GM12878 (cell line): Measurements from ENCODE around the gene ZNF112. TPM values are rescaled to one million over a fixed set of nuclear protein-coding genes. Genes with fewer than 3 reads are reported as not detected.

Source experiments
- ATAC-seq: fragments of 200-7000 bp; cut with Tn5 transposase; 3 replicates; pipeline ENCODE4 v1.9.1; 2020; ENCODE audit warnings: mild to moderate bottlenecking, moderate library complexity
- BruUV-seq: library from RNA; stranded (reverse); fragments of 400-500 nt; replicated peaks from 2 replicates; lab custom pipeline; 2021; lab: Mats Ljungman, UMichigan
- CTCF ChIA-PET: fragments of 300-600 bp; sonication (Branson Sonifier 250); formaldehyde crosslinking; extraction: SDS; loops from one replicate; lab custom pipeline; 2021; ENCODE audit warnings: inconsistent platforms; lab: Yijun Ruan, JAX
- POLR2A ChIA-PET: fragments of 350-600 bp; formaldehyde crosslinking; extraction: SDS; loops from one replicate; lab custom pipeline; 2021; ENCODE audit warnings: inconsistent platforms; lab: Charles Lee
- RAD21 ChIA-PET: fragments of 300-600 bp; sonication (Branson Sonifier 250); formaldehyde crosslinking; loops from one replicate; lab custom pipeline; 2023; ENCODE audit warnings: antibody characterized with exemption; ENCODE audit not compliant: unreplicated experiment; lab: Charles Lee
- SMC1A ChIA-PET: fragments of 300-600 bp; sonication (Branson Sonifier 250); formaldehyde crosslinking; loops from one replicate; lab custom pipeline; 2023; ENCODE audit not compliant: unreplicated experiment, uncharacterized antibody; lab: Charles Lee
- DNase-seq: peaks from one replicate; pipeline ENCODE4 v3.0.0-alpha.2; 2011; ENCODE audit warnings: low read depth, low spot score
- FAIRE-seq: peaks from 3 replicates; lab custom pipeline; 2011; peaks lifted over from hg19 to GRCh38; lab: Jason Lieb, UNC
- H2AFZ ChIP-seq: 2 replicates; pipeline ENCODE4 v1.6.0; 2011; ENCODE audit warnings: low read depth, low read length, control low read depth; ENCODE audit not compliant: control insufficient read depth
- H3K27ac ChIP-seq: 2 replicates; pipeline ENCODE4 v1.5.1; 2011; ENCODE audit warnings: control low read depth; ENCODE audit not compliant: control insufficient read depth, insufficient read depth
- H3K27me3 ChIP-seq, 2 experiments: replicated peaks in 1 of 2; 2 replicates each; pipeline versions ENCODE4 v1.6.0 to v1.6.1; 2011; ENCODE audit warnings: low read length in 1 of 2; ENCODE audit not compliant: control insufficient read depth in 2 of 2, insufficient read depth in 2 of 2
- H3K36me3 ChIP-seq, 2 experiments: 2 replicates each; pipeline ENCODE4 v1.5.1; 2011; ENCODE audit warnings: low read length in 1 of 2; ENCODE audit not compliant: control insufficient read depth in 2 of 2, insufficient read depth in 2 of 2
- H3K4me1 ChIP-seq: 2 replicates; pipeline ENCODE4 v1.6.1; 2011; ENCODE audit warnings: mild to moderate bottlenecking, low read length, moderate library complexity, mixed read lengths; ENCODE audit not compliant: control insufficient read depth, insufficient read depth
- H3K4me2 ChIP-seq: 2 replicates; pipeline ENCODE4 v1.6.0; 2011; ENCODE audit warnings: control low read depth; ENCODE audit not compliant: control insufficient read depth, insufficient read depth
- H3K4me3 ChIP-seq: fragments of 200-600 bp; sonication (generic); 2 replicates; pipeline ENCODE4 v1.5.1; 2016
- H3K79me2 ChIP-seq: 2 replicates; pipeline ENCODE4 v1.6.0; 2011; ENCODE audit warnings: low read length; ENCODE audit not compliant: control insufficient read depth, insufficient read depth
- H3K9ac ChIP-seq: 2 replicates; pipeline ENCODE4 v1.8.0; 2011; ENCODE audit warnings: low read length, control low read depth, mixed read lengths; ENCODE audit not compliant: control insufficient read depth, insufficient read depth
- H3K9me3 ChIP-seq: replicated peaks from 3 replicates; pipeline ENCODE4 v1.5.1; 2011; ENCODE audit warnings: mild to moderate bottlenecking, low read length; ENCODE audit not compliant: control insufficient read depth, insufficient read depth
- H4K20me1 ChIP-seq: 2 replicates; pipeline ENCODE4 v1.6.0; 2011; ENCODE audit not compliant: control insufficient read depth, insufficient read depth
- ATF7 ChIP-seq: fragments of 450-650 bp; IDR thresholded peaks from 2 replicates; pipeline ENCODE4 v1.6.1; 2016; ENCODE audit warnings: low read depth, mild to moderate bottlenecking
- CBX5 ChIP-seq: sonication (generic); IDR thresholded peaks from 2 replicates; pipeline ENCODE4 v1.6.1; 2016; ENCODE audit warnings: low read depth, moderate library complexity, mild to moderate bottlenecking, inconsistent platforms
- CHD4 ChIP-seq: fragments of 200-600 bp; sonication (generic); IDR thresholded peaks from 2 replicates; pipeline ENCODE4 v1.6.1; 2016; ENCODE audit warnings: mild to moderate bottlenecking
- E2F8 ChIP-seq: fragments of 450-650 bp; IDR thresholded peaks from 2 replicates; pipeline ENCODE4 v1.6.1; 2018; ENCODE audit warnings: mild to moderate bottlenecking, low read depth, moderate library complexity; ENCODE audit not compliant: partially characterized antibody
- HDGF ChIP-seq: fragments of 450-650 bp; IDR thresholded peaks from 2 replicates; pipeline ENCODE4 v1.6.1; 2016; ENCODE audit warnings: antibody characterized with exemption
- MEF2B ChIP-seq: fragments of 450-650 bp; IDR thresholded peaks from 2 replicates; pipeline ENCODE4 v1.6.1; 2018; ENCODE audit warnings: mild to moderate bottlenecking, moderate library complexity; ENCODE audit not compliant: partially characterized antibody, poor library complexity, severe bottlenecking
- MYB ChIP-seq: fragments of 150-350 bp; IDR thresholded peaks from 2 replicates; pipeline ENCODE4 v1.6.1; 2014; ENCODE audit warnings: mild to moderate bottlenecking, low read depth, low read length, borderline replicate concordance
- NFXL1 ChIP-seq: fragments of 450-650 bp; IDR thresholded peaks from 2 replicates; pipeline ENCODE4 v1.6.1; 2017; ENCODE audit warnings: antibody characterized with exemption, mild to moderate bottlenecking, borderline replicate concordance
- NR2C2 ChIP-seq: IDR thresholded peaks from 2 replicates; pipeline ENCODE4 v1.6.1; 2011; ENCODE audit warnings: borderline replicate concordance, low read depth; ENCODE audit not compliant: control insufficient read depth, insufficient read length
- NRF1 ChIP-seq: conservative IDR thresholded peaks from 2 replicates; pipeline ENCODE4 v1.6.1; 2011; ENCODE audit warnings: mild to moderate bottlenecking, low read depth, low read length, improper control_type of control experiment
- POLR2AphosphoS5 ChIP-seq: IDR thresholded peaks from 2 replicates; pipeline ENCODE4 v1.6.1; 2011; ENCODE audit warnings: mild to moderate bottlenecking, low read length, inconsistent platforms
- POU2F2 ChIP-seq: IDR thresholded peaks from 3 replicates; pipeline ENCODE4 v1.6.1; 2011; ENCODE audit warnings: low read depth, mild to moderate bottlenecking, low read length, borderline replicate concordance
- RAD51 ChIP-seq: fragments of 450-650 bp; IDR thresholded peaks from 2 replicates; pipeline ENCODE4 v1.6.1; 2016; ENCODE audit warnings: moderate library complexity, mild to moderate bottlenecking, inconsistent platforms
- RCOR1 ChIP-seq: conservative IDR thresholded peaks from 2 replicates; pipeline ENCODE4 v1.6.1; 2012; ENCODE audit warnings: low read depth, low read length, improper control_type of control experiment
- RELA ChIP-seq: fragments of 450-650 bp; IDR thresholded peaks from 2 replicates; pipeline ENCODE4 v1.8.0; 2014; ENCODE audit warnings: borderline replicate concordance; ENCODE audit not compliant: partially characterized antibody
- RFX5 ChIP-seq: IDR thresholded peaks from 2 replicates; pipeline ENCODE4 v1.6.1; 2011; ENCODE audit warnings: low read depth, low read length, improper control_type of control experiment
- SIN3A ChIP-seq: IDR thresholded peaks from 2 replicates; pipeline ENCODE4 v1.6.1; 2012; ENCODE audit warnings: low read depth, low read length, improper control_type of control experiment
- SREBF2 ChIP-seq: IDR thresholded peaks from 2 replicates; pipeline ENCODE4 v1.6.1; 2012; ENCODE audit warnings: mild to moderate bottlenecking, low read length
- TCF12 ChIP-seq: IDR thresholded peaks from 2 replicates; pipeline ENCODE4 v1.6.1; 2011; ENCODE audit warnings: low read depth, mild to moderate bottlenecking, low read length
- ZNF24 ChIP-seq: fragments of 450-650 bp; IDR thresholded peaks from 2 replicates; pipeline ENCODE4 v1.6.1; 2017; ENCODE audit warnings: antibody characterized with exemption, mild to moderate bottlenecking
- WGBS: methylation state at CpG from one replicate; pipeline ENCODE4 v1.1.6; 2016; ENCODE audit warnings: low lambda C conversion rate; ENCODE audit not compliant: insufficient replicate concordance, insufficient coverage; ENCODE audit errors: missing lambda C conversion rate; 5-methylcytosine and 5-hydroxymethylcytosine counted together
- in situ Hi-C: fragments of 300-500 bp; cut with MboI; formaldehyde crosslinking; loops from 9 replicates; pipeline ENCODE4 v1.14.3; 2018; ENCODE audit warnings: mixed read lengths
- intact Hi-C: fragments of 100-400 bp; cut with micrococcal nuclease; formaldehyde crosslinking; loops from one replicate; pipeline ENCODE4 v1.14.2; 2022; ENCODE audit not compliant: unreplicated experiment
- polyA plus RNA-seq, 11 experiments: library from polyadenylated mRNA; depleted of rRNA in 4 of 11; unstranded in 6 of 11; stranded (reverse) in 5 of 11; fragments of >200 nt; fragmentation: Nextera tagmentation in 4 of 11; fragmentation: Illumina TruSeq in 1 of 11; extraction: Ambion mirVana in 4 of 11; extraction: Trizol in 1 of 11; gene quantifications; 1 replicate in 1 of 11; 2 replicates in 10 of 11; pipeline versions ENCODE4 v1.2.1 to v1.2.3, GENCODE V29; 2011 to 2016; ENCODE audit warnings: inconsistent platforms in 2 of 11, missing spikeins in 2 of 11, low read depth in 1 of 11
- total RNA-seq, 4 experiments: library from RNA; depleted of rRNA in 3 of 4; stranded (reverse); fragments of >200 nt in 3 of 4; fragmentation: Illumina TruSeq in 1 of 4; extraction: Trizol in 1 of 4; gene quantifications; 2 replicates each; pipeline versions ENCODE4 v1.2.1 to v1.2.3, GENCODE V29; 2013 to 2021

ZNF112 gene
- total and polyA plus RNA-seq, 10 of the 15 experiments (the other 5 are each of a cell fraction or from before 2014, with no cell fraction given) = 0.03 to 0.25 (median 0.07) TPM; not detected in 4

GRCh38 chr19:44346556-44346955 is 9.9 kb downstream of the ZNF112 start (continued):
- TF ChIP-seq NR2C2 (no peak), NFXL1 (no peak), HDGF (no peak), ATF7 (no peak), RAD51 (no peak), E2F8 (no peak), MEF2B (no peak), NRF1 (no peak), SIN3A (no peak)

- no peak for ATAC-seq
- WGBS = 50% methylated on average over 4 of the region's 4 CpGs
- ChIA-PET POLR2A (no interaction called here), RAD21 (no interaction called here), SMC1A (no interaction called here), CTCF (interaction anchor here (0.9 kb wide), 1 partner anchor 177 kb away, joined by 4 read pairs; no protein-coding TSS in a partner anchor)
- no peaks in the 10 kb centered on the region for H3K4me1 ChIP-seq
- no peaks in the 10 kb centered on the region for H3K79me2 ChIP-seq
- no peak overlapping the region for H2AFZ ChIP-seq
- TF ChIP-seq POU2F2 = no peak
- TF ChIP-seq RCOR1 = no peak
- no peak for TF ChIP-seq CBX5
- TF ChIP-seq CHD4 = no peak
- TF ChIP-seq RELA = no peak
- no peak for TF ChIP-seq POLR2AphosphoS5
- TF ChIP-seq SREBF2 = no peak
- no peak for TF ChIP-seq ZNF24
- no peak for TF ChIP-seq MYB
- TF ChIP-seq RFX5 = no peak
- TF ChIP-seq TCF12 = no peak
- H4K20me1 ChIP-seq = no peaks in the 10 kb centered on the region
- DNase-seq = no peak
- no peak overlapping the region for H3K4me3 ChIP-seq
- no peak overlapping the region for H3K4me2 ChIP-seq
- H3K27me3 ChIP-seq = no peaks in the 10 kb centered on the region
- H3K27ac ChIP-seq = no peak overlapping the region
- in situ Hi-C loops (no loop called here), intact Hi-C loops (no loop called here)
- H3K36me3 ChIP-seq = no peaks in the 10 kb centered on the region
- H3K9ac ChIP-seq = no peak overlapping the region
- FAIRE-seq = no peak
- BruUV-seq = no TSS peak
- no peaks in the 10 kb centered on the region; the same call in 2 of the 3 replicates for H3K9me3 ChIP-seq
Observed at GRCh38 chr19:44345959-44346358, 10.5 kb downstream of the ZNF112 start.
